Body of pancreas (tissue), 4 donors: ENCODE data around the gene SRD5A1.

ENCODE experiments used
- POLR2A ChIP-seq, 3 donors: fragments of 450-650 bp; IDR thresholded peaks; one replicate each; pipeline ENCODE4 v1.6.1; 2016; ENCODE audit warnings: antibody characterized with exemption in 3 of 3, mild to moderate bottlenecking in 2 of 3
- TF ChIP-seq, protein P1 (sequence below), 7 experiments: fragments of 450-650 bp in 4 of 7; fragments of 200-600 bp in 3 of 7; sonication (generic) in 3 of 7; IDR thresholded peaks; one replicate each; pipeline ENCODE4 v1.5.1; 2016 to 2019; ENCODE audit warnings: antibody characterized with exemption in 7 of 7

DNA sequence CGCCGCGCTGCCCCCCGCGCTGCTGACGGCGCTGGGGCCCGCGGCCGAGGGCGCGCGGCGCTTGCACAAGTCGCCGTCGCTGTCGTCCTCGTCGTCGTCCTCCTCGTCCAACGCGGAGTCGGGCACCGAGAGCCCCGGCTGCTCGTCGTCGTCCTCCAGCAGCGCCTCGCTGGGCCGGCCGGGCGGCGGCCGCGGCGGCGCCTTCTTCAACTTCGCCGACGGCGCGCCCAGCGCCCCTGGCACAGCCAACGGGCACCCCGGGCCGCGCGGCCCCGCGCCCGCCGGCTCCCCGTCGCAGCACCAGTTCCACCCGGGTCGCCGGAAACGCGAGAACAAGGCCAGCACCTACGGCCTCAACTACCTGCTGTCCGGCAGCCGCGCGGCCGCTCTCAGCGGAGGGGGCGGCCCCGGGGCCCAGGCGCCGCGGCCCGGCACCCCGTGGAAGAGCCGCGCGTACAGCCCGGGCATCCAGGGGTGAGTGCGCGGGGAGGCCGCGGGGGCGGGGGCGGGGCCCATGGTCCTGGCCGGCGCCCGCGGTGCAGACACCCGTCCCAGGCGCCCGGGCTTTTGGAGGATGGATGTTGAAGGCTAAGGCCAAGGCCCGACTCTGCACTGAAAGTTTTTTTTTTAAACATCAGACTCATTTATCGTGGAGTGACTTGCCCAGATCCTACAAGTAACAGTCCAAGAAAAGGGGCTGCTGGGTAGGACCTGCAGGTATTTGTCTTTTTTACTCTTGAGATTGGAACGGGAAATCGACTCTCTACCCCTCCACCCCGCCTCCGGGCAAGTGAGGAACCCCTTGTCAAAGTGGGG lies 81.2 kb downstream of the SRD5A1 start:
- TF ChIP-seq, protein P1, sequence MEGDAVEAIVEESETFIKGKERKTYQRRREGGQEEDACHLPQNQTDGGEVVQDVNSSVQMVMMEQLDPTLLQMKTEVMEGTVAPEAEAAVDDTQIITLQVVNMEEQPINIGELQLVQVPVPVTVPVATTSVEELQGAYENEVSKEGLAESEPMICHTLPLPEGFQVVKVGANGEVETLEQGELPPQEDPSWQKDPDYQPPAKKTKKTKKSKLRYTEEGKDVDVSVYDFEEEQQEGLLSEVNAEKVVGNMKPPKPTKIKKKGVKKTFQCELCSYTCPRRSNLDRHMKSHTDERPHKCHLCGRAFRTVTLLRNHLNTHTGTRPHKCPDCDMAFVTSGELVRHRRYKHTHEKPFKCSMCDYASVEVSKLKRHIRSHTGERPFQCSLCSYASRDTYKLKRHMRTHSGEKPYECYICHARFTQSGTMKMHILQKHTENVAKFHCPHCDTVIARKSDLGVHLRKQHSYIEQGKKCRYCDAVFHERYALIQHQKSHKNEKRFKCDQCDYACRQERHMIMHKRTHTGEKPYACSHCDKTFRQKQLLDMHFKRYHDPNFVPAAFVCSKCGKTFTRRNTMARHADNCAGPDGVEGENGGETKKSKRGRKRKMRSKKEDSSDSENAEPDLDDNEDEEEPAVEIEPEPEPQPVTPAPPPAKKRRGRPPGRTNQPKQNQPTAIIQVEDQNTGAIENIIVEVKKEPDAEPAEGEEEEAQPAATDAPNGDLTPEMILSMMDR (IDR thresholded peaks at IDR 0.05): no peak
- TF ChIP-seq POLR2A (IDR thresholded peaks at IDR 0.05): no peak
